22Rv1 (cell line): Measurements from ENCODE around the gene KLHL4.
"Not testable (repeated sequence)": the region's sequence is repeated elsewhere in the genome, so short reads cannot be mapped to it uniquely, and the experiment has no call there.

ENCODE experiments used
- ZFX ChIP-seq: fragments of 450-650 bp; IDR thresholded peaks from 2 replicates; pipeline ENCODE4 v1.6.1; 2017; ENCODE audit warnings: antibody characterized with exemption, borderline replicate concordance
- TF ChIP-seq, protein P1 (sequence below): fragments of 450-650 bp; IDR thresholded peaks from 2 replicates; pipeline ENCODE4 v1.5.1; 2017; ENCODE audit warnings: mild to moderate bottlenecking

DNA sequence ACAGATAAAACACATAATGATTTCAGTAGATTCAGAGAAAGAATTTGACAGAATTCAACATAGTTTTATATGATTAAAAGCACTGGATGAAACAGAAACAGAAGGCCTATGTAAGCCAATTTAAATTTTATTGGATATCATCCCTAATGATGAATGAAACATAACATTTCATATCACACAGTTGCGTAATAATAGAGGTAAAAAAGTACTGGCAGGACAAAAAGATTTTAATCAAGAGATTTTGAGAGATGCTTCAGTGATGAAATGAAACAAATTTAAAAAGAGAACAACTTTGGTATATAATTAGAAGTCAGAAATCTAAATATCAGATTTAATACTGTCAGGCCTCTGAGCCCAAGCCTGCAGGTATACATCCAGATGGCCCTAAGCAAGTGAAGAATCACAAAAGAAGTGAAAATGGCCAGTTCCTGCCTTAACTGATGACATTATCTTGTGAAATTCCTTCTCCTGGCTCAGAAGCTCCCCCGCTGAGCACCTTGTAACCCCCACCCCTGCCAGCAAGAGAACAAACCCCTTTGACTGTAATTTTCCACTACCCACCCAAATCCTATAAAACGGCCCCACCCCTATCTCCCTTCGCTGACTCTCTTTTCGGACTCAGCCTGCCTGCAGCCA, 170.6 kb downstream of the KLHL4 start:
- TF ChIP-seq, protein P1, sequence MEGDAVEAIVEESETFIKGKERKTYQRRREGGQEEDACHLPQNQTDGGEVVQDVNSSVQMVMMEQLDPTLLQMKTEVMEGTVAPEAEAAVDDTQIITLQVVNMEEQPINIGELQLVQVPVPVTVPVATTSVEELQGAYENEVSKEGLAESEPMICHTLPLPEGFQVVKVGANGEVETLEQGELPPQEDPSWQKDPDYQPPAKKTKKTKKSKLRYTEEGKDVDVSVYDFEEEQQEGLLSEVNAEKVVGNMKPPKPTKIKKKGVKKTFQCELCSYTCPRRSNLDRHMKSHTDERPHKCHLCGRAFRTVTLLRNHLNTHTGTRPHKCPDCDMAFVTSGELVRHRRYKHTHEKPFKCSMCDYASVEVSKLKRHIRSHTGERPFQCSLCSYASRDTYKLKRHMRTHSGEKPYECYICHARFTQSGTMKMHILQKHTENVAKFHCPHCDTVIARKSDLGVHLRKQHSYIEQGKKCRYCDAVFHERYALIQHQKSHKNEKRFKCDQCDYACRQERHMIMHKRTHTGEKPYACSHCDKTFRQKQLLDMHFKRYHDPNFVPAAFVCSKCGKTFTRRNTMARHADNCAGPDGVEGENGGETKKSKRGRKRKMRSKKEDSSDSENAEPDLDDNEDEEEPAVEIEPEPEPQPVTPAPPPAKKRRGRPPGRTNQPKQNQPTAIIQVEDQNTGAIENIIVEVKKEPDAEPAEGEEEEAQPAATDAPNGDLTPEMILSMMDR, result not testable (repeated sequence)
- not testable (repeated sequence) for TF ChIP-seq ZFX
